ENCODE results near the gene LMBRD1.

DNA sequence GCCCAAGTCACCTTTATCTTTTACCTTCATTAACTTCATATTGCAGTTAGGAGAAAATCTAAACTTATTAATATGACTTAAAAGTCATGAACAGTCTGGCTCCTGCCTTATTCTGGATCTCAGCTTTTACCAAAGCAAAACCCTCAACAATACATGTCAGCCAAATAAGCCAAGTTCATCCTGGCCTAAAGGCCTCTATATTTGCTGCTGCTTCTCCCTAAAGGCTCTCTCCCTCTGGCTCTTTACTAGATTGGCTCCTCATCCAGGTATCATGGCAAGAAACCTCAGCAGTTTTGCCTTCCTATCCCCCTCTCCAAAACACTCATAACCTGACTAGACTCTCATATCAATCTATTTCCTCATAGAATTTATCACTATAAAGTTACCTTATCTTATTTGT lies 11.1 kb downstream of the LMBRD1 start:
- no peak for TF ChIP-seq POLR2A (IDR thresholded peaks at IDR 0.05)
- TF ChIP-seq, protein P1, sequence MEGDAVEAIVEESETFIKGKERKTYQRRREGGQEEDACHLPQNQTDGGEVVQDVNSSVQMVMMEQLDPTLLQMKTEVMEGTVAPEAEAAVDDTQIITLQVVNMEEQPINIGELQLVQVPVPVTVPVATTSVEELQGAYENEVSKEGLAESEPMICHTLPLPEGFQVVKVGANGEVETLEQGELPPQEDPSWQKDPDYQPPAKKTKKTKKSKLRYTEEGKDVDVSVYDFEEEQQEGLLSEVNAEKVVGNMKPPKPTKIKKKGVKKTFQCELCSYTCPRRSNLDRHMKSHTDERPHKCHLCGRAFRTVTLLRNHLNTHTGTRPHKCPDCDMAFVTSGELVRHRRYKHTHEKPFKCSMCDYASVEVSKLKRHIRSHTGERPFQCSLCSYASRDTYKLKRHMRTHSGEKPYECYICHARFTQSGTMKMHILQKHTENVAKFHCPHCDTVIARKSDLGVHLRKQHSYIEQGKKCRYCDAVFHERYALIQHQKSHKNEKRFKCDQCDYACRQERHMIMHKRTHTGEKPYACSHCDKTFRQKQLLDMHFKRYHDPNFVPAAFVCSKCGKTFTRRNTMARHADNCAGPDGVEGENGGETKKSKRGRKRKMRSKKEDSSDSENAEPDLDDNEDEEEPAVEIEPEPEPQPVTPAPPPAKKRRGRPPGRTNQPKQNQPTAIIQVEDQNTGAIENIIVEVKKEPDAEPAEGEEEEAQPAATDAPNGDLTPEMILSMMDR (IDR thresholded peaks at IDR 0.05), result no peak

Measured in ovary (tissue), 3 donors.